NT2/D1 (cell line): ENCODE results near the gene PRSS1.

ENCODE experiments used
- SUZ12 ChIP-seq: IDR thresholded peaks from 2 replicates; pipeline ENCODE4 v1.6.1; 2011; ENCODE audit not compliant: insufficient read length, insufficient read depth; ENCODE audit errors: extremely low read depth
- YY1 ChIP-seq: IDR thresholded peaks from 2 replicates; pipeline ENCODE4 v1.6.1; 2011; ENCODE audit not compliant: insufficient read length, insufficient read depth
- ZNF274 ChIP-seq: IDR thresholded peaks from 2 replicates; pipeline ENCODE4 v1.6.1; 2011; ENCODE audit warnings: mild to moderate bottlenecking, low read depth, low read length

- no peak for TF ChIP-seq SUZ12
- no peak for TF ChIP-seq YY1
- no peak for TF ChIP-seq ZNF274
Measured at GRCh38 chr7:142745745-142746144, 3.5 kb upstream of the PRSS1 start.
